ENCODE data around the gene PTDSS2. TPM values are rescaled to one million over a fixed set of nuclear protein-coding genes. Genes with fewer than 3 reads are reported as not detected.
"Not testable (repeated sequence)": the region's sequence is repeated elsewhere in the genome, so short reads cannot be mapped to it uniquely, and the experiment has no call there.

The PTDSS2 gene
- 10 to 100 TPM; 12.0 to 15.6 TPM for total RNA-seq
- 1 to 10 TPM; 5.1 to 8.4 TPM for polyA plus RNA-seq

DNA sequence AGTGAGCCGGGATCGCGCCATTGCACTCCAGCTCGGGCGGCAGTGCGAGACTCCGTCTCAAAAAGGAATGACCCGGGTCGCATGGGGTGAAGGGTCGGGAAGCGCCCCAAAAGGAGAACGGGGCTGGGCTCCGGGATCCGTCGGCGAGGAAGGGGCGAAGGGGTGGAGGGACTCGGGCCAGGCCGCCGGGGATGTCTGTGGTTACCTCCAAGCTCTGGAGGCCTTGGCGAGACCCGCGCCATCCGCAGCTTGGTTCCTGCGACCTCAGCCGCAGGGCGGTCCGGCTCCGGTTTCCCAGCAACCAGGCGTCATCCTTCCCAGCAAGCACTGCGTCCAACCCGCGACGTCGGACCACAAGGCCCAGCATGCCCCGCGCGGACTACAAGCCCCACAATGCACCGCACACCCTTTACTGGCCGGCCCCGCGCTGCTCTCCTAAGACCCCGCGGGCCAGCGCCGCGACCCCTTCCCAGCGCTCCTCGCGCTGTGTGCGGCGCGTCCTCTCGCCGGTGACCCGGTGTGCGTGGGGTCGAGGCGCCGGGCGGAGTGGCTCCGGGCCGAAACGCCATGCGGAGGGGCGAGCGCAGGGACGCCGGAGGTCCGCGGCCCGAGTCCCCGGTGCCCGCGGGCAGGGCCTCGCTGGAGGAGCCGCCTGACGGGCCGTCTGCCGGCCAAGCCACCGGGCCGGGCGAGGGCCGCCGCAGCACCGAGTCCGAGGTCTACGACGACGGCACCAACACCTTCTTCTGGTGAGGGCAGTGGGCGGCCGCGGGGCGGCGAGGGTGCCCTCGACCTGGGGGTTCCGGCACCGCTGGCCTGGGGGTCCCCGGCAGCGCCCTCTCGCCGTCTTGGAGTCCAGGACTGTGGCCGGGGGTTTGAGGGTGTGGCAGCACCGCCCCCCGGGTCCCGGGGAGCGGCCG, at the start of gene PTDSS2:
TSS of gene PTDSS2 (plus strand) at position 391 of the 920 bp plus-strand sequence. CDS start at position 568, 177 bp downstream.
- no peaks in the 10 kb centered on the region for H3K27me3 ChIP-seq (ENCODE audit: control insufficient read depth in 4 of 4, insufficient read depth in 4 of 4, low read length in 3 of 4)
- peaks cover 8 to 35% (median 27%) of the 10 kb centered on the region in 4 donors for H3K4me1 ChIP-seq (ENCODE audit: control insufficient read depth in 4 of 4, insufficient read depth in 4 of 4, low read length in 3 of 4)
- peak within 1 kb of the TSS in 1 of 2 donors; percentile 75 for H3K9ac ChIP-seq (ENCODE audit: low read depth in 1 of 2, low read length in 2 of 2)
- H3K27ac ChIP-seq (ENCODE audit: low read depth in 1 of 2, low read length in 2 of 2): peak within 1 kb of the TSS; percentile 58 to 86
- H3K4me3 ChIP-seq (ENCODE audit: low read depth in 1 of 3, low read length in 3 of 3): peak within 1 kb of the TSS; percentile 63 to 96 (median 73)
- peak; percentile 97 for DNase-seq (ENCODE audit: low spot score)
- under 1% methylated on average over 108 of the region's 108 CpGs for WGBS
- H3K36me3 ChIP-seq (ENCODE audit: control insufficient read depth in 4 of 4, insufficient read depth in 3 of 4, low read depth in 1 of 4, low read length in 3 of 4): peaks cover 3 to 18% (median 5%) of the 10 kb centered on the region in 4 donors
- no peaks in the 10 kb centered on the region for H3K9me3 ChIP-seq (ENCODE audit: control insufficient read depth in 4 of 4, low read length in 3 of 4)
- TF ChIP-seq HNF4G (IDR thresholded peaks at IDR 0.05): no peak
- TF ChIP-seq, protein P1, sequence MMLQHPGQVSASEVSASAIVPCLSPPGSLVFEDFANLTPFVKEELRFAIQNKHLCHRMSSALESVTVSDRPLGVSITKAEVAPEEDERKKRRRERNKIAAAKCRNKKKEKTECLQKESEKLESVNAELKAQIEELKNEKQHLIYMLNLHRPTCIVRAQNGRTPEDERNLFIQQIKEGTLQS (IDR thresholded peaks at IDR 0.05): no peak
- TF ChIP-seq, protein P2, sequence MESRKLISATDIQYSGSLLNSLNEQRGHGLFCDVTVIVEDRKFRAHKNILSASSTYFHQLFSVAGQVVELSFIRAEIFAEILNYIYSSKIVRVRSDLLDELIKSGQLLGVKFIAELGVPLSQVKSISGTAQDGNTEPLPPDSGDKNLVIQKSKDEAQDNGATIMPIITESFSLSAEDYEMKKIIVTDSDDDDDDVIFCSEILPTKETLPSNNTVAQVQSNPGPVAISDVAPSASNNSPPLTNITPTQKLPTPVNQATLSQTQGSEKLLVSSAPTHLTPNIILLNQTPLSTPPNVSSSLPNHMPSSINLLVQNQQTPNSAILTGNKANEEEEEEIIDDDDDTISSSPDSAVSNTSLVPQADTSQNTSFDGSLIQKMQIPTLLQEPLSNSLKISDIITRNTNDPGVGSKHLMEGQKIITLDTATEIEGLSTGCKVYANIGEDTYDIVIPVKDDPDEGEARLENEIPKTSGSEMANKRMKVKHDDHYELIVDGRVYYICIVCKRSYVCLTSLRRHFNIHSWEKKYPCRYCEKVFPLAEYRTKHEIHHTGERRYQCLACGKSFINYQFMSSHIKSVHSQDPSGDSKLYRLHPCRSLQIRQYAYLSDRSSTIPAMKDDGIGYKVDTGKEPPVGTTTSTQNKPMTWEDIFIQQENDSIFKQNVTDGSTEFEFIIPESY (IDR thresholded peaks at IDR 0.05): no peak
- TF ChIP-seq RXRA (IDR thresholded peaks at IDR 0.05): peak in 1 of 2 donors; percentile 11
- peak; percentile 80 for TF ChIP-seq YY1 (IDR thresholded peaks at IDR 0.05)
- TF ChIP-seq RAD21 (IDR thresholded peaks at IDR 0.05): peak in 1 of 2 donors; percentile 18
- peak in 1 of 2 donors; percentile 75 for TF ChIP-seq GABPA (IDR thresholded peaks at IDR 0.05 in 1 of 2, conservative IDR thresholded peaks at IDR 0.05 in 1 of 2)
- peak; percentile 33 for TF ChIP-seq SP1 (IDR thresholded peaks at IDR 0.05)
- TF ChIP-seq TAF1 (conservative IDR thresholded peaks at IDR 0.05): no peak
- TF ChIP-seq NR2F2 (IDR thresholded peaks at IDR 0.05): peak; percentile 8
- TF ChIP-seq, protein P3, sequence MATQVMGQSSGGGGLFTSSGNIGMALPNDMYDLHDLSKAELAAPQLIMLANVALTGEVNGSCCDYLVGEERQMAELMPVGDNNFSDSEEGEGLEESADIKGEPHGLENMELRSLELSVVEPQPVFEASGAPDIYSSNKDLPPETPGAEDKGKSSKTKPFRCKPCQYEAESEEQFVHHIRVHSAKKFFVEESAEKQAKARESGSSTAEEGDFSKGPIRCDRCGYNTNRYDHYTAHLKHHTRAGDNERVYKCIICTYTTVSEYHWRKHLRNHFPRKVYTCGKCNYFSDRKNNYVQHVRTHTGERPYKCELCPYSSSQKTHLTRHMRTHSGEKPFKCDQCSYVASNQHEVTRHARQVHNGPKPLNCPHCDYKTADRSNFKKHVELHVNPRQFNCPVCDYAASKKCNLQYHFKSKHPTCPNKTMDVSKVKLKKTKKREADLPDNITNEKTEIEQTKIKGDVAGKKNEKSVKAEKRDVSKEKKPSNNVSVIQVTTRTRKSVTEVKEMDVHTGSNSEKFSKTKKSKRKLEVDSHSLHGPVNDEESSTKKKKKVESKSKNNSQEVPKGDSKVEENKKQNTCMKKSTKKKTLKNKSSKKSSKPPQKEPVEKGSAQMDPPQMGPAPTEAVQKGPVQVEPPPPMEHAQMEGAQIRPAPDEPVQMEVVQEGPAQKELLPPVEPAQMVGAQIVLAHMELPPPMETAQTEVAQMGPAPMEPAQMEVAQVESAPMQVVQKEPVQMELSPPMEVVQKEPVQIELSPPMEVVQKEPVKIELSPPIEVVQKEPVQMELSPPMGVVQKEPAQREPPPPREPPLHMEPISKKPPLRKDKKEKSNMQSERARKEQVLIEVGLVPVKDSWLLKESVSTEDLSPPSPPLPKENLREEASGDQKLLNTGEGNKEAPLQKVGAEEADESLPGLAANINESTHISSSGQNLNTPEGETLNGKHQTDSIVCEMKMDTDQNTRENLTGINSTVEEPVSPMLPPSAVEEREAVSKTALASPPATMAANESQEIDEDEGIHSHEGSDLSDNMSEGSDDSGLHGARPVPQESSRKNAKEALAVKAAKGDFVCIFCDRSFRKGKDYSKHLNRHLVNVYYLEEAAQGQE (IDR thresholded peaks at IDR 0.05): no peak

DNA sequence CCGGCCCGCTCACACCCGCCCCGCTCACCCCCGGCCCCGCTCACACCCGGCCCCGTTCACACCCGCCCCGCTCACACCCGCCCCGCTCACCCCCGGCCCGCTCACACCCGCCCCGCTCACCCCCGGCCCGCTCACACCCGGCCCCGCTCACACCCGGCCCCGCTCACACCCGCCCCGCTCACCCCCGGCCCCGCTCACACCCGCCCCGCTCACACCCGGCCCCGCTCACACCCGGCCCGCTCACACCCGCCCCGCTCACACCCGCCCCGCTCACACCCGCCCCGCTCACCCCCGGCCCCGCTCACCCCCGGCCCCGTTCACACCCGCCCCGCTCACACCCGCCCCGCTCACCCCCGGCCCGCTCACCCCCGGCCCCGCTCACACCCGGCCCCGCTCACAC, 48.9 kb upstream of the PTDSS2 start:
- not testable (repeated sequence) for H3K36me3 ChIP-seq (ENCODE audit: control insufficient read depth in 4 of 4, insufficient read depth in 3 of 4, low read depth in 1 of 4, low read length in 3 of 4); H3K9me3 ChIP-seq (ENCODE audit: control insufficient read depth in 4 of 4, low read length in 3 of 4); H3K27ac ChIP-seq (ENCODE audit: low read depth in 1 of 2, low read length in 2 of 2); H3K4me3 ChIP-seq (ENCODE audit: low read depth in 1 of 3, low read length in 3 of 3); DNase-seq (ENCODE audit: low spot score); H3K9ac ChIP-seq (ENCODE audit: low read depth in 1 of 2, low read length in 2 of 2); H3K27me3 ChIP-seq (ENCODE audit: control insufficient read depth in 4 of 4, insufficient read depth in 4 of 4, low read length in 3 of 4)
- 98% methylated on average over 42 of the region's 52 CpGs for WGBS
- H3K4me1 ChIP-seq (ENCODE audit: control insufficient read depth in 4 of 4, insufficient read depth in 4 of 4, low read length in 3 of 4): peaks cover 7 to 27% (median 20%) of the 10 kb centered on the region in 4 donors
